ENCODE data around the gene ZKSCAN2.

- TF ChIP-seq CTCF (IDR thresholded peaks at IDR 0.05; ENCODE audit: insufficient read depth, low read depth, low read length) (no peak), EZH2 (IDR thresholded peaks at IDR 0.05; ENCODE audit: insufficient read depth, low read length) (no peak)
Observed at GRCh38 chr16:25217921-25218320, 39.7 kb downstream of the ZKSCAN2 start.

Measured in astrocyte (in vitro differentiated cells and primary cell).